WTC11 (cell line): Measurements from ENCODE around the gene NUMA1.

Experiments used
- CBFB ChIP-seq: sonication (generic); formaldehyde crosslinking; IDR thresholded peaks from 2 replicates; pipeline ENCODE4 v1.8.1; 2022; ENCODE audit warnings: mild to moderate bottlenecking, low read depth, missing genetic modification reagents
- CREB1 ChIP-seq: sonication (generic); formaldehyde crosslinking; IDR thresholded peaks from 2 replicates; pipeline ENCODE4 v1.8.0; 2023; ENCODE audit warnings: mild to moderate bottlenecking, missing genetic modification reagents
- CTCF ChIP-seq: fragments of 200-600 bp; IDR thresholded peaks from 2 replicates; pipeline ENCODE4 v1.8.0; 2022; ENCODE audit warnings: antibody characterized with exemption
- E2F5 ChIP-seq: sonication (generic); formaldehyde crosslinking; IDR thresholded peaks from 2 replicates; pipeline ENCODE4 v1.8.1; 2022; ENCODE audit warnings: mild to moderate bottlenecking, moderate library complexity, missing genetic modification reagents
- FOXJ3 ChIP-seq: sonication (generic); formaldehyde crosslinking; IDR thresholded peaks from 2 replicates; pipeline ENCODE4 v1.9.0; 2021; ENCODE audit warnings: missing genetic modification reagents, mild to moderate bottlenecking, borderline replicate concordance
- JUN ChIP-seq: sonication (generic); formaldehyde crosslinking; IDR thresholded peaks from 2 replicates; pipeline ENCODE4 v1.8.0; 2023; ENCODE audit warnings: mild to moderate bottlenecking, missing genetic modification reagents
- STAT6 ChIP-seq: sonication (generic); formaldehyde crosslinking; conservative IDR thresholded peaks from 2 replicates; pipeline ENCODE4 v1.8.1; 2023; ENCODE audit warnings: mild to moderate bottlenecking, low read depth, missing genetic modification reagents, moderate library complexity
- ZNF121 ChIP-seq: sonication (generic); formaldehyde crosslinking; IDR thresholded peaks from 2 replicates; pipeline ENCODE4 v1.8.0; 2023; ENCODE audit warnings: missing genetic modification reagents
- ZNF416 ChIP-seq: fragments of 250-450 bp; sonication (Bioruptor Pico); IDR thresholded peaks from 2 replicates; pipeline ENCODE4 v1.9.0; 2021; ENCODE audit warnings: mild to moderate bottlenecking, inconsistent platforms

- TF ChIP-seq ZNF121 (CRISPR knock-in tag) (no peak), CTCF (no peak), STAT6 (CRISPR knock-in tag) (no peak), FOXJ3 (CRISPR knock-in tag) (no peak), E2F5 (CRISPR knock-in tag) (no peak), ZNF416 (no peak), JUN (CRISPR knock-in tag) (no peak), CBFB (CRISPR knock-in tag) (no peak), CREB1 (CRISPR knock-in tag) (peak; percentile 60; the same call in 1 of the 2 replicates)
These were observed 22.8 kb upstream of the NUMA1 start, which contains the start of gene LAMTOR1 for GRCh38 chr11:72102946-72103753.
